ENCODE data around the gene ADRB1.

Gene ADRB1

DNA sequence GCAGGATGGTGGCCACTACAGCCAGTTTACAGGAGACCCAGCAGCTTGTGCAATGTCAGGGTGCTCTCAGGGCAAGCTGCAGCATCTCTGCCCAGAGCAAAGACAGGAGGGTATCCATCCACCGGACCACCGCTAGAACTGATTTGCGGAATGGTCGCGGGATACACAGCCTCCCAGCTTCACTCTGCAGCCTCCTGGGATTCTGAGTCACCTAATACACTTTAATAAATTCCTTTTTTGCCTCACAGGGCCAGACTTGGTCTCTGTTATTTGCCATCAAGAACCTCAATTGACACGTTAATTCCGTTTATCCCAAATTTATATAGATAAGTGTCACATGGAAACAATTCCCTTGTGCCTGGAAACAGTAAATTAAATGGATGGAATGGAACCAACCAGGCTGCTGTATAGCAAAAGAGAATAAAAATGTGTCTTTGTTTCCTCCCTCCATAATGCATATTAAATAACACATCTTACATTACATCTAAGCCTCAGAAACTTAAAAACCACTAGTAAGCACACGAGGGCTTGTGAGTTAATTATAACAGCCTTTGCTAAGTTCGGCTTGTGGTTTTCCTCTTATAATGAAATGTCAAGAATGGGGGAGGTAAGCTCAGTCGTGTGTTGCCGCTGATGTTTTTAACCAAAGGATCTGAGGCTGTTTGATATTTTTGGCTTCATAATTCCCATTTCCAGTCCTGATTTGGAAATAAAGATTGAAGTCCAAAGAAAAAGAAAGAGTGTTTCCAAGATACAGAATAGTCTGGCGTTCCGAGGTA is 52.1 kb downstream of the ADRB1 start:
- DNase-seq, result peak in 1 of 2 donors; percentile 41

All from bone marrow (tissue), 2 donors.